Activated B cell treated with CpG ODN at 0.5 μM for 24 hours (primary cell): ENCODE data around the gene FAM210B. TPM values are rescaled to one million over a fixed set of nuclear protein-coding genes. Genes with fewer than 3 reads are reported as not detected.

Experiments
- ATAC-seq: fragments of 200-7000 bp; cut with Tn5 transposase; one replicate; pipeline ENCODE4 v1.10.0; 2021; ENCODE audit warnings: low read depth, mild to moderate bottlenecking, moderate library complexity
- CTCF ChIA-PET: fragments of 350-600 bp; sonication (Branson Sonifier 250); formaldehyde crosslinking; loops from one replicate; lab custom pipeline; 2021; ENCODE audit warnings: antibody characterized with exemption; lab: Charles Lee
- POLR2A ChIA-PET: fragments of 350-600 bp; sonication (Branson Sonifier 250); formaldehyde crosslinking; loops from one replicate; lab custom pipeline; 2021; ENCODE audit warnings: antibody characterized with exemption; lab: Charles Lee
- DNase-seq: peaks from one replicate; pipeline ENCODE4 v3.0.0; 2022
- H3K27ac Mint-ChIP-seq: one replicate; pipeline ENCODE4 v1.8.0; 2020; ENCODE audit warnings: mixed read lengths
- H3K27me3 Mint-ChIP-seq: one replicate; pipeline ENCODE4 v1.8.0; 2021; ENCODE audit warnings: mixed read lengths
- H3K36me3 Mint-ChIP-seq: one replicate; pipeline ENCODE4 v1.8.0; 2021; ENCODE audit warnings: low read depth, mixed read lengths
- H3K4me1 Mint-ChIP-seq: one replicate; pipeline ENCODE4 v1.8.0; 2021; ENCODE audit warnings: mixed read lengths
- H3K4me3 Mint-ChIP-seq: one replicate; pipeline ENCODE4 v1.8.0; 2020; ENCODE audit warnings: mild to moderate bottlenecking, mixed read lengths
- H3K9me3 Mint-ChIP-seq: one replicate; pipeline ENCODE4 v1.8.0; 2020; ENCODE audit warnings: mixed read lengths
- intact Hi-C: fragments of 100-400 bp; cut with micrococcal nuclease; formaldehyde crosslinking; loops from one replicate; pipeline ENCODE4 v1.15.1; 2024
- total RNA-seq: library from RNA; stranded (reverse); gene quantifications from 2 replicates; pipeline ENCODE4 v1.2.3, GENCODE V29; 2022
- TF ChIP-seq, protein P1 (sequence below): fragments of 200-600 bp; IDR thresholded peaks from one replicate; pipeline ENCODE4 v1.8.0; 2022; ENCODE audit warnings: antibody characterized with exemption, mild to moderate bottlenecking

Gene FAM210B
- total RNA-seq, 1 donor from 2014 or later: 5.2 TPM

DNA sequence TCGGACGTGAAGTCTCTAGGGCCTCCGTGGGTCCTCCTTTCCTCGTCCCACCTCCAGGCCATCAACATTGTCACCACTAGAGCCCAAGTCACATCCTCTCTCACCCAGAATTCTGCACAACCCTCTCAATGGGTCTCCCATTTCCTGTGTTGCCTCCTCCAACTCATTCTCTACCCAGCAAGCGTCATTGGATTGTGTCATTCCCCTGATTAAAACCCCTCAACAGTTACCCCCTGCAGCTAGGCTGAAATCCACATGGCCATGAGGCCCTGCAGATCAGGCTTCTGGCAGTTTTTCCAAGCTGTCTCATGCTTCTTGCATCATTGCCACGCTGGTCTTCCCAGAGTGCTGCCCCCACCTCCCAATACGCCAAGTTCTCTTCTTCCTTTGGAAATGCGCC, 12.9 kb upstream of the FAM210B start:
- no peaks in the 10 kb centered on the region for H3K36me3 Mint-ChIP-seq

DNA sequence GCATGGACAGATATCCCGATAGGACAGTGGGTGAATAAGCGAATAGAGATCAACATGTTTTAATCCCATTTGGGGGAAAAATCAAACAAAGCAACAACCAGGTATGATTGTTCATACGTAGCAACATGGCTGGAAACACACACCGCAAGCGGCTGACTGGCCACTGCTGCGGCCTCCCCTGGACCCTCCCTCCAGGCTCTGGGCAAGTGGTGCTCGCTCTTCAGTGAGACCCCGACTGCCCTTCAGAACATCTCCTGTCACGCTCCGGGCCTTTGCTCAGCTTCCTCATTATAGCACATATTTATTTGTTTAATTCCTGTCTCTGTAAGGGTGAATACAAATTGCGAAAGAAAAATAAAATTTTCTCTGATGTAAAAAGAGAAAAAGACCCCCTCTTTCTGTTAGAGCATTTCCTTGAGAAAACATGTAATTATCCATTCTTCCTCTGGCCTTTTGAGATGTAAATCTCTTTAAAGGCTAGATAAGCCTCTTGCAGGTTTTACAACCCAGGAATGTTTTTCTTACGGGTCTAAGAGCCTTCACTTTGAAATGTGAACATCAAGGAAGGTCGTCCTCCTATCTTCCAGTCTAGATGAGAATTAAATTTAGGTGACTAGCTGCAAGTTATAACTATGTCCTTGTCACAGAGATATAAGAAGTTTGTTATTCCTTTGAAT, 11.0 kb upstream of the FAM210B start:
- ATAC-seq (no peak), DNase-seq (no peak)
- no peak overlapping the region for H3K4me3 Mint-ChIP-seq
- no peak overlapping the region for H3K27ac Mint-ChIP-seq
- peaks cover 48% of the 10 kb centered on the region for H3K27me3 Mint-ChIP-seq
- H3K4me1 Mint-ChIP-seq: no peaks in the 10 kb centered on the region
- H3K36me3 Mint-ChIP-seq: no peaks in the 10 kb centered on the region
- TF ChIP-seq, protein P1, sequence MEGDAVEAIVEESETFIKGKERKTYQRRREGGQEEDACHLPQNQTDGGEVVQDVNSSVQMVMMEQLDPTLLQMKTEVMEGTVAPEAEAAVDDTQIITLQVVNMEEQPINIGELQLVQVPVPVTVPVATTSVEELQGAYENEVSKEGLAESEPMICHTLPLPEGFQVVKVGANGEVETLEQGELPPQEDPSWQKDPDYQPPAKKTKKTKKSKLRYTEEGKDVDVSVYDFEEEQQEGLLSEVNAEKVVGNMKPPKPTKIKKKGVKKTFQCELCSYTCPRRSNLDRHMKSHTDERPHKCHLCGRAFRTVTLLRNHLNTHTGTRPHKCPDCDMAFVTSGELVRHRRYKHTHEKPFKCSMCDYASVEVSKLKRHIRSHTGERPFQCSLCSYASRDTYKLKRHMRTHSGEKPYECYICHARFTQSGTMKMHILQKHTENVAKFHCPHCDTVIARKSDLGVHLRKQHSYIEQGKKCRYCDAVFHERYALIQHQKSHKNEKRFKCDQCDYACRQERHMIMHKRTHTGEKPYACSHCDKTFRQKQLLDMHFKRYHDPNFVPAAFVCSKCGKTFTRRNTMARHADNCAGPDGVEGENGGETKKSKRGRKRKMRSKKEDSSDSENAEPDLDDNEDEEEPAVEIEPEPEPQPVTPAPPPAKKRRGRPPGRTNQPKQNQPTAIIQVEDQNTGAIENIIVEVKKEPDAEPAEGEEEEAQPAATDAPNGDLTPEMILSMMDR: no peak
- intact Hi-C loops: no loop called here
- H3K9me3 Mint-ChIP-seq: no peaks in the 10 kb centered on the region
- ChIA-PET POLR2A (no interaction called here), CTCF (no interaction called here)

More for the DNA sequence above, 12.9 kb upstream of the FAM210B start:
- H3K9me3 Mint-ChIP-seq: no peaks in the 10 kb centered on the region
- intact Hi-C loops: no loop called here
- no peak overlapping the region for H3K4me3 Mint-ChIP-seq
- TF ChIP-seq, protein P1: no peak
- H3K27ac Mint-ChIP-seq: no peak overlapping the region
- CTCF ChIA-PET: no interaction called here
- DNase-seq (no peak), ATAC-seq (no peak)
- H3K27me3 Mint-ChIP-seq: peaks cover 54% of the 10 kb centered on the region
- POLR2A ChIA-PET: no interaction called here
- no peaks in the 10 kb centered on the region for H3K4me1 Mint-ChIP-seq

- H3K9me3 Mint-ChIP-seq: no peaks in the 10 kb centered on the region
- CTCF ChIA-PET: no interaction called here
- no peak overlapping the region for H3K4me3 Mint-ChIP-seq
- peaks cover 44% of the 10 kb centered on the region for H3K27me3 Mint-ChIP-seq
- H3K36me3 Mint-ChIP-seq: no peaks in the 10 kb centered on the region
- no peak for DNase-seq
- ATAC-seq: no peak
- TF ChIP-seq, protein P1: no peak
- no peaks in the 10 kb centered on the region for H3K4me1 Mint-ChIP-seq
- H3K27ac Mint-ChIP-seq: no peak overlapping the region
- intact Hi-C loops: no loop called here
- POLR2A ChIA-PET: no interaction called here
Observed at GRCh38 chr20:56348305-56348693, 10.5 kb upstream of the FAM210B start.

DNA sequence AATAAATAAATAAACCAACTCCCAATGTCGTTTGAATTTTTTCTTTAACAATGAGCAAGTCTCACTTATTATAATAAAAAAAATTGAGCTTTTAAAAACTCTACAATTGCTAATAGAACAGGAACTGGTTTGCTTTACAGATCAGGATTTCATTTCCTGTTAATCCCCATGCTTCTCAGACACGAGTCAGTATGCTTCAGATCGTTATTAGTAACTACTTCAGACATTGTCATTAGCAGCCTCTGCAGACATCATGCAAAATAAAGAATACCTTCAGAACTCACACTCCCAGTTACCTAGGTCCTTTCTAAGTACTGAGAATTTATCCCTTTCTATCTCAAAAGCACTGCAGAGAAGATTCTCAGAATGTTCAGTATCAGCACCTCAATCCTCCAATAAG, 10.0 kb upstream of the FAM210B start:
- TF ChIP-seq, protein P1: no peak
- Mint-ChIP-seq H3K9me3 (no peaks in the 10 kb centered on the region), H3K4me1 (no peaks in the 10 kb centered on the region), H3K4me3 (no peak overlapping the region), H3K36me3 (no peaks in the 10 kb centered on the region), H3K27ac (no peak overlapping the region), H3K27me3 (peaks cover 42% of the 10 kb centered on the region)
- DNase-seq (no peak), ATAC-seq (no peak)
- ChIA-PET POLR2A (no interaction called here), CTCF (no interaction called here)
- intact Hi-C loops: no loop called here

DNA sequence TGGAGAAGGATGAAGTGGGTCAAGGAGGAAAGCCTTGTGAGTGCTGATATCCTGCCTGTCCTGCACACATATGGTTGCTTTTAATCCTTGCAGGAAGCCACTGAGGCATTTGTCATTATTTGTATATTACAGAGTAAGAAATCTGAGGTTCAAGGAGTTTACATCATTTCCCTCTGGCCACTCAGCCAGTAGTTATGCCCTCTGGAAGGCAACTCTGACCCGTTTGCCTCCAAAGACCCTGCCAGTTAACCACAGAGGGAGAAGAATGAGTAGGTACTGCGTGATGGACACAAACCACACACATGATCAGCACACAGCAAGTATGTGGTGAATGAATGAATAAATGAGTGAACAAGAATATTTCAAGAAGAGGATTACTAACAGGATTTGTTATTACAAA, 7.9 kb upstream of the FAM210B start:
- intact Hi-C loops: no loop called here
- Mint-ChIP-seq H3K4me1 (no peaks in the 10 kb centered on the region), H3K27me3 (peaks cover 27% of the 10 kb centered on the region), H3K27ac (no peak overlapping the region), H3K36me3 (no peaks in the 10 kb centered on the region), H3K4me3 (no peak overlapping the region), H3K9me3 (no peaks in the 10 kb centered on the region)
- DNase-seq: no peak
- no peak for ATAC-seq
- CTCF ChIA-PET: no interaction called here
- POLR2A ChIA-PET: no interaction called here
- TF ChIP-seq, protein P1: no peak
